Ovary (tissue), 3 donors: ENCODE data around the gene GSTP1.

Experiments used
- CTCF ChIP-seq, 3 donors: fragments of 450-650 bp in 2 of 3; fragments of 200-600 bp in 1 of 3; IDR thresholded peaks; one replicate each; pipeline versions ENCODE4 v1.5.1 to v1.8.0; 2016 to 2022; ENCODE audit warnings: antibody characterized with exemption in 3 of 3, mild to moderate bottlenecking in 1 of 3
- EP300 ChIP-seq: sonication (generic); formaldehyde crosslinking; IDR thresholded peaks from one replicate; pipeline ENCODE4 v1.6.1; 2017; ENCODE audit warnings: antibody characterized with exemption
- POLR2A ChIP-seq: fragments of 450-650 bp; IDR thresholded peaks from one replicate; pipeline ENCODE4 v1.6.1; 2017; ENCODE audit warnings: antibody characterized with exemption, mild to moderate bottlenecking, moderate library complexity
- donor health status: DM: no; HTN: no; CAD: no.

DNA sequence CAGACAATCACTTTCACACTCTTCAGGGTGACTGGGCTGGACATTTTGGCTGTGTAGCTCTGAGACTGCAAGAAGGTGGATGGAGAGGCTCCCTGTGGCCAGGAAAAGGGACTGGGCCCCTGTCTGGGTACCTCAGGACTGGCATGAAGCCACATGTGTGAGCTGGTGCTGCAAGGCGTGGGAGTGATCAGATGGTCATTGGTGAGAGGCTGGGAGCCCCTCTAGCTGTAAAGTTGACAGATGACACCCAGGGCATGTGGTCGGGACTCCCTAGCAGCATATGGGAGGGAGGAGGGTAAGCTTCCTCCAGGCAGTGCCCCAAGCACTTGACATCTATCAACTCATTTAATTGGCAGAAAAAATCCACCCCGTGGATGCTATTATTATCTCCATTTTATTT, 41.4 kb upstream of the GSTP1 start:
- TF ChIP-seq CTCF (IDR thresholded peaks at IDR 0.05): no peak
- no peak for TF ChIP-seq POLR2A
- TF ChIP-seq EP300: no peak
